GM12878 (cell line): ENCODE measurements around the gene ZG16.

ENCODE experiments used
- CTCF ChIP-seq, 3 experiments: IDR thresholded peaks in 2 of 3; conservative IDR thresholded peaks in 1 of 3; 2 replicates each; pipeline ENCODE4 v1.5.1; 2011; ENCODE audit warnings: low read depth in 3 of 3, low read length in 3 of 3, mild to moderate bottlenecking in 3 of 3, control low read depth in 2 of 3, moderate library complexity in 2 of 3, inconsistent platforms in 1 of 3, mixed read lengths in 1 of 3; ENCODE audit not compliant: control insufficient read depth in 2 of 3, insufficient read depth in 1 of 3; ENCODE audit errors: extremely low read depth in 1 of 3
- FOXK2 ChIP-seq: fragments of 450-650 bp; IDR thresholded peaks from 2 replicates; pipeline ENCODE4 v1.6.1; 2017; ENCODE audit warnings: mild to moderate bottlenecking, moderate library complexity
- NR2C2 ChIP-seq: IDR thresholded peaks from 2 replicates; pipeline ENCODE4 v1.6.1; 2011; ENCODE audit warnings: borderline replicate concordance, low read depth; ENCODE audit not compliant: control insufficient read depth, insufficient read length
- PBX3 ChIP-seq: IDR thresholded peaks from 2 replicates; pipeline ENCODE4 v1.6.1; 2011; ENCODE audit warnings: mild to moderate bottlenecking, low read depth, low read length, moderate library complexity; ENCODE audit not compliant: insufficient replicate concordance
- POLR2A ChIP-seq: IDR thresholded peaks from 2 replicates; pipeline ENCODE4 v1.6.1; 2011; ENCODE audit warnings: low read depth, mild to moderate bottlenecking, low read length
- RCOR1 ChIP-seq: conservative IDR thresholded peaks from 2 replicates; pipeline ENCODE4 v1.6.1; 2012; ENCODE audit warnings: low read depth, low read length, improper control_type of control experiment
- SP1 ChIP-seq: IDR thresholded peaks from one replicate; pipeline ENCODE4 v1.6.1; 2011; ENCODE audit warnings: low read depth, low read length
- SREBF2 ChIP-seq: IDR thresholded peaks from 2 replicates; pipeline ENCODE4 v1.6.1; 2012; ENCODE audit warnings: mild to moderate bottlenecking, low read length
- TAF1 ChIP-seq: IDR thresholded peaks from 2 replicates; pipeline ENCODE4 v1.6.1; 2011; ENCODE audit warnings: mild to moderate bottlenecking, low read depth, low read length, borderline replicate concordance

- no peak for TF ChIP-seq CTCF (IDR thresholded peaks at IDR 0.05 in 2 of 3, conservative IDR thresholded peaks at IDR 0.05 in 1 of 3; ENCODE audit: control insufficient read depth in 2 of 3, extremely low read depth in 1 of 3, insufficient read depth in 1 of 3, low read depth in 3 of 3, low read length in 3 of 3)
- no peak for TF ChIP-seq POLR2A
- no peak for TF ChIP-seq RCOR1
- TF ChIP-seq TAF1: no peak
- TF ChIP-seq PBX3: no peak
- TF ChIP-seq NR2C2: no peak
- TF ChIP-seq SP1: no peak
- TF ChIP-seq FOXK2: no peak
- no peak for TF ChIP-seq SREBF2
Measured at GRCh38 chr16:29777576-29778350, at the start of gene ZG16.
